Mesendoderm (in vitro differentiated cells): ENCODE measurements around the gene LMBR1.
A peak's percentile ranks its signal among the peaks of the same experiment; 100 is the strongest.
"Not testable (repeated sequence)": the region's sequence is repeated elsewhere in the genome, so short reads cannot be mapped to it uniquely, and the experiment has no call there.

Source experiments
- DNase-seq: peaks from one replicate; pipeline ENCODE4 v3.0.0; 2013
- H2AK5ac ChIP-seq: 2 replicates; pipeline ENCODE4 v1.6.1; 2013; ENCODE audit warnings: low read length, inconsistent platforms
- H2BK120ac ChIP-seq: 2 replicates; pipeline ENCODE4 v1.6.1; 2013; ENCODE audit warnings: low read depth, mild to moderate bottlenecking, low read length, moderate library complexity, mixed read lengths
- H2BK15ac ChIP-seq: replicated peaks from 2 replicates; pipeline ENCODE4 v1.6.1; 2013; ENCODE audit warnings: low read depth, mild to moderate bottlenecking, moderate library complexity
- H2BK5ac ChIP-seq: 2 replicates; pipeline ENCODE4 v1.6.1; 2013; ENCODE audit warnings: low read length, inconsistent platforms
- H3K18ac ChIP-seq: 2 replicates; pipeline ENCODE4 v1.6.1; 2013; ENCODE audit warnings: mild to moderate bottlenecking, low read length, mixed read lengths
- H3K23ac ChIP-seq: one replicate; pipeline ENCODE4 v1.6.1; 2013; ENCODE audit warnings: low read length
- H3K27ac ChIP-seq: 2 replicates; pipeline ENCODE4 v1.5.1; 2013; ENCODE audit warnings: low read depth, mild to moderate bottlenecking, inconsistent platforms, low read length, moderate library complexity
- H3K27me3 ChIP-seq: 2 replicates; pipeline ENCODE4 v1.6.1; 2013; ENCODE audit warnings: low read length, control low read depth, mild to moderate bottlenecking, inconsistent platforms; ENCODE audit not compliant: insufficient read depth, poor library complexity
- H3K36me3 ChIP-seq: 2 replicates; pipeline ENCODE4 v1.6.1; 2013; ENCODE audit warnings: low read length, inconsistent platforms; ENCODE audit not compliant: control insufficient read depth, insufficient read depth
- H3K4ac ChIP-seq: one replicate; pipeline ENCODE4 v1.6.1; 2013; ENCODE audit warnings: low read depth, mild to moderate bottlenecking, low read length, moderate library complexity
- H3K4me1 ChIP-seq: 2 replicates; pipeline ENCODE4 v1.6.1; 2013; ENCODE audit warnings: low read depth, low read length, inconsistent platforms; ENCODE audit not compliant: control insufficient read depth
- H3K4me2 ChIP-seq: 2 replicates; pipeline ENCODE4 v1.6.1; 2013; ENCODE audit warnings: low read length
- H3K4me3 ChIP-seq: 2 replicates; pipeline ENCODE4 v1.5.1; 2013; ENCODE audit warnings: mild to moderate bottlenecking, low read length
- H3K56ac ChIP-seq: one replicate; pipeline ENCODE4 v1.6.1; 2013; ENCODE audit warnings: low read length
- H3K79me1 ChIP-seq: 2 replicates; pipeline ENCODE4 v1.6.1; 2013; ENCODE audit warnings: low read length, inconsistent platforms
- H3K79me2 ChIP-seq: 2 replicates; pipeline ENCODE4 v1.6.1; 2013; ENCODE audit warnings: mild to moderate bottlenecking, low read length; ENCODE audit not compliant: control insufficient read depth, insufficient read depth
- H3K9ac ChIP-seq: 2 replicates; pipeline ENCODE4 v1.6.1; 2013; ENCODE audit warnings: low read length, inconsistent platforms
- H4K5ac ChIP-seq: one replicate; pipeline ENCODE4 v1.6.1; 2013; ENCODE audit warnings: low read length
- H4K8ac ChIP-seq: one replicate; pipeline ENCODE4 v1.6.1; 2013; ENCODE audit warnings: low read depth, mild to moderate bottlenecking, control low read depth, low read length, moderate library complexity
- WGBS: extraction: QIAGEN DNeasy Blood & Tissue Kit; methylation state at CpG from one replicate; pipeline ENCODE4 v1.1.7; 2013; ENCODE audit warnings: low lambda C conversion rate, missing lambda C conversion rate; ENCODE audit not compliant: insufficient coverage; ENCODE audit errors: extremely low coverage; 5-methylcytosine and 5-hydroxymethylcytosine counted together

The LMBR1 gene

DNA sequence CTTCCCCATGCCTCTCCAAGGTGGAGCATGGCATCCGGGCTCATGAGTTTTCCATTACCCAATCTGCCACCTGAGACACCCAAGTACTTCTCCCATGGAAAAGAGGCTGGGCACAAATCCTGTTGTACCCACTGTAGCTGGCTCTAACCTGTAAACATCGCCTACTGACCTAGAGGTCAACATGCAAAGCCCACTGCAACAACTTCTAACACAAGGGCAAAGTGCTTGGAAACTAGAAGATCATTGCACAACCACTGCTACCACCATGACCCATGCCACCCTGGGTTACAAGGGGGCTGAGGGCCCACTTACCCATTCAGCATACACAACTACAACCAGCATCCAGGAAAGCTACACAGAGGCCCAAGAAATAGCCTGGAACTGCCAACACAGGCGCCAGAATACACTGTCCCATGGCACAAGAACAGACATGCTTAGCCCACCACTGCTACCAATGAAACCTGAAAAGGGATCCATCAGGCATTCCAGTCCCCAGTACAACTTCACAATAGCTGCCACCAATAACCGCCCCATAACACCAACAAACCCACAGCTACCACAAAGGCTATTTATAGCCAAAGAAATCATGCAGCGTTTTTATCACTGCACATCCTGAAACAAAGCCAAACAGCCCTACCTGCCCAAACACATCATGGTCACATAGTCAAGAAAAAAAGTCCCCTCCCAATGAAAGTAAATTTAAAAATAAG, 189.1 kb downstream of the LMBR1 start:
- Histone ChIP-seq H3K56ac (no peak overlapping the region), H2BK15ac (no peak overlapping the region), H3K4me1 (no peaks in the 10 kb centered on the region), H4K5ac (no peak overlapping the region), H3K36me3 (no peaks in the 10 kb centered on the region), H3K79me1 (no peaks in the 10 kb centered on the region), H2AK5ac (no peak overlapping the region), H3K9ac (no peak overlapping the region), H3K4me3 (no peak overlapping the region), H3K4me2 (no peak overlapping the region), H3K27ac (no peak overlapping the region), H3K4ac (no peak overlapping the region), H3K27me3 (no peaks in the 10 kb centered on the region), H4K8ac (no peak overlapping the region), H2BK5ac (no peak overlapping the region), H3K18ac (no peak overlapping the region), H3K23ac (no peak overlapping the region), H2BK120ac (no peak overlapping the region), H3K79me2 (no peaks in the 10 kb centered on the region)
- no peak for DNase-seq
- WGBS, result no CpG with 5 or more reads among the region's 5 CpGs

DNA sequence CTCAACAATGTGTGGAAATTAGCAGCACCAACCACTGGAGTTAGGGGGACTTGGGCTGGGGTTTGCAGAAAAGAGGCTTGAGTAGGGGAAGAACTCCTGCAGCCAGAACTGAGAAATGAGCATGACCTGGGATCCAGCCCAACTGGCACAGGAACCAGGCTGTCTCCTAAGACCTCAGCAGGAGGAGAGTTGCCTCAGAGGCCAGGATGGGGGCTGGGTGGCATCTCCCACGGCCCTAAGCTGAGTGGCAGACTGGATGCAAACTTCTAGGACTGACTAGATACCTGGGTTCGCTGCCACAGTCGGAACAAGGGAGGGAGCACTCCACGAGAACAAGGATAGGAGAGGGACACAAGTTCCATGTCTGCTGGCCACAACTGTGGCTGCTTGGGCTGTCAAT, 189.8 kb downstream of the LMBR1 start:
- no peak overlapping the region for H2BK120ac ChIP-seq
- H3K4me3 ChIP-seq, result no peak overlapping the region
- H3K79me2 ChIP-seq, result no peaks in the 10 kb centered on the region
- no peak for DNase-seq
- no peak overlapping the region for H4K5ac ChIP-seq
- no peaks in the 10 kb centered on the region for H3K27me3 ChIP-seq
- no peaks in the 10 kb centered on the region for H3K79me1 ChIP-seq
- no peak overlapping the region for H3K4me2 ChIP-seq
- no CpG with 5 or more reads among the region's 4 CpGs for WGBS
- no peak overlapping the region for H2AK5ac ChIP-seq
- no peak overlapping the region for H3K9ac ChIP-seq
- H3K23ac ChIP-seq, result no peak overlapping the region
- no peak overlapping the region for H4K8ac ChIP-seq
- H3K56ac ChIP-seq, result no peak overlapping the region
- H3K18ac ChIP-seq, result no peak overlapping the region
- no peak overlapping the region for H2BK5ac ChIP-seq
- no peaks in the 10 kb centered on the region for H3K4me1 ChIP-seq
- no peak overlapping the region for H3K27ac ChIP-seq
- no peak overlapping the region for H2BK15ac ChIP-seq
- H3K4ac ChIP-seq, result no peak overlapping the region
- no peaks in the 10 kb centered on the region for H3K36me3 ChIP-seq

DNA sequence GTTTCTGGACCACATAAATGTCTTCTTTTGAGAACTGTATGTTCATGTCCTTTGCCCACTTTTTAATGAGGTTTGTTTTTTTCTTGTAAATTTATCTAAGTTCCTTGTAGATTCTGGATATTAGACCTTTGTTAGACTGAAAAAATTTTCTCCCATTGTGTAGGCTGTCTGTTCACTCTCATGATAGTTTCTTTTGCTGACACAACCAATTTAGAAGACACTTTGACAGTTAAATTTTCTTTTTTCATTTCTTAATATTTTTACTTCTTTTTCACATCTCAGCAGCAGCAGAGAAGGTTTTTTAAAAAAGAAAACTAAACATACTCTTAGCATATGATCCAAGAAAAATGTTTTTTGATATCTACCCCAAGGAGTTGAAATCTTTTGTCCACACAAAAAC, 190.6 kb downstream of the LMBR1 start:
- Histone ChIP-seq H3K4ac (no peak overlapping the region), H4K5ac (no peak overlapping the region), H3K18ac (no peak overlapping the region), H3K27ac (no peak overlapping the region), H3K4me1 (no peaks in the 10 kb centered on the region), H3K79me1 (no peaks in the 10 kb centered on the region), H3K79me2 (no peaks in the 10 kb centered on the region), H3K9ac (no peak overlapping the region), H2BK120ac (no peak overlapping the region), H3K27me3 (no peaks in the 10 kb centered on the region), H3K23ac (no peak overlapping the region), H2BK15ac (no peak overlapping the region), H3K36me3 (no peaks in the 10 kb centered on the region), H3K56ac (no peak overlapping the region), H2AK5ac (no peak overlapping the region), H3K4me2 (no peak overlapping the region), H3K4me3 (no peak overlapping the region), H4K8ac (no peak overlapping the region), H2BK5ac (no peak overlapping the region)
- no peak for DNase-seq

DNA sequence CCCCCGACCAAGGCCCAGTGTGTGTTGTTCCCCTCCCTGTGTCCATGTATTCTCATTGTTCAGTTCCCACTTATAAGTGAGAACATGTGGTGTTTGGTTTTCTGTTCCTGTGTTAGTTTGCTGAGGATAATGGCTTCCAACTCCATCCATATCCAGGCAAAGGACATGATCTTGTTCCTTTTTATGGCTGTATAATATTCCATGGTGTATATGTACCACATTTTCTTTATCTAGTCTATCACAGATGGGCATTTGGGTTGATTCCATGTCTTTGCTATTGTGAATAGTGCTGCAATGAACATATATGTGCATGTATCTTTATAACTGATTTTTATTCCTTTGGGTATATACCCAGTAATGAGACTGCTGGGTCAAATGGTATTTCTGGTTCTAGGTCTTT, 191.2 kb downstream of the LMBR1 start:
- no CpG with 5 or more reads among the region's 1 CpG for WGBS
- not testable (repeated sequence) for H3K79me2 ChIP-seq, H3K23ac ChIP-seq, H3K4me2 ChIP-seq, H3K4ac ChIP-seq, H3K9ac ChIP-seq, H2BK120ac ChIP-seq, H3K27me3 ChIP-seq, H2BK15ac ChIP-seq, H2BK5ac ChIP-seq, H2AK5ac ChIP-seq, H3K36me3 ChIP-seq, H3K79me1 ChIP-seq, DNase-seq, H3K4me3 ChIP-seq, H3K27ac ChIP-seq, H3K18ac ChIP-seq, H3K56ac ChIP-seq, H4K5ac ChIP-seq, H3K4me1 ChIP-seq, H4K8ac ChIP-seq

DNA sequence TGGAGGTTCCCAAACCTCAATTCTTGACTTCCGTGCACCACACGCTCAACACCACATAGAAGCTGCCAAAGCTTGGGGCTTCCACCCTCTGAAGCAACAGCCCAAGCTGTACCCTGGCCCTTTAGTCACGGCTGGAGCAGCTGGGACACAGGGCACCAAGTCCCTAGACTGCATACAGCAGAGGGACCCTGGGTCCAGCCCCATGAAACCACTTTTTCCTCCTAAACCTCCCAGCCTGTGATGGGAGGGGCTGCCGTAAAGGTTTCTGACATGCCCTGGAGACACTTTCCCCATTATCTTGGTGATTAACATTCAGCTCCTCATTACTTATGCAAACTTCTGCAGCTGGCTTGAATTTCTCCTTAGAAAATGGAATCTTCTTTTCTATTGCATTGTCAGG, 194.5 kb downstream of the LMBR1 start:
- not testable (repeated sequence) for H4K8ac ChIP-seq, H3K36me3 ChIP-seq, H4K5ac ChIP-seq, H2BK120ac ChIP-seq, H3K27ac ChIP-seq, H3K4me1 ChIP-seq, H3K79me2 ChIP-seq, H3K9ac ChIP-seq, H3K23ac ChIP-seq, H3K4ac ChIP-seq, H3K18ac ChIP-seq, H3K4me2 ChIP-seq, H3K56ac ChIP-seq, H2BK15ac ChIP-seq, H3K79me1 ChIP-seq, H2BK5ac ChIP-seq, H3K4me3 ChIP-seq, DNase-seq, H2AK5ac ChIP-seq, H3K27me3 ChIP-seq
- WGBS, result no CpG with 5 or more reads among the region's 4 CpGs

DNA sequence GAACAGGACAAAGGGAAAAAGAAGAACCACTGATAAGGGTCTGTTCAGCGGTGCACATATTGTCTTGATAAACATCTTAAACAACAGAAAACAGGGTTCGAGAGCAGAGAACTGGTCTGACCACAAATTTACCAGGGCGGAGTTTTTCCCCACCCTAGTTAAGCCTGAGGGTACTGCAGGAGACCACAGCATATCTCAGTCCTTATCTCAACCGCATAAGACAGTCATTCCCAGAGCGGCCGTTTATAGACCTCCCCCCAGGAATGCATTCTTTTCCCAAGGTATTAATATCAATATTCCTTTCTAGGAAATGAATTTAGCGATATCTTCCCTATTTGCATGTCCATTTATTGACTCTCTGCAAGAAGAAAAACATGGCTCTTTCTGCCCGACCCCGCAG, 195.7 kb downstream of the LMBR1 start:
- no CpG with 5 or more reads among the region's 9 CpGs for WGBS
- H2BK120ac ChIP-seq, H3K27ac ChIP-seq: not testable (repeated sequence)

More for the DNA sequence above, 195.7 kb downstream of the LMBR1 start:
- H4K5ac ChIP-seq, H3K79me1 ChIP-seq, H3K4me1 ChIP-seq, H3K56ac ChIP-seq, H3K27me3 ChIP-seq, H3K4me3 ChIP-seq, H3K4ac ChIP-seq, H3K9ac ChIP-seq, H2BK5ac ChIP-seq, H3K36me3 ChIP-seq, H3K4me2 ChIP-seq, H3K79me2 ChIP-seq, H3K18ac ChIP-seq, H2BK15ac ChIP-seq, H4K8ac ChIP-seq, H3K23ac ChIP-seq, H2AK5ac ChIP-seq: not testable (repeated sequence)
- DNase-seq, result peak; percentile 20
